ENCODE data around the gene PTPRD.

The PTPRD gene

GRCh38 chr9:9893837-9894236, 719.0 kb downstream of the PTPRD start:
- DNase-seq (ENCODE audit: low read depth in 2 of 2) = no peak

- DNase-seq (ENCODE audit: low read depth in 2 of 2) = no peak
Observed at GRCh38 chr9:9892217-9892616, 720.6 kb downstream of the PTPRD start.

DNA sequence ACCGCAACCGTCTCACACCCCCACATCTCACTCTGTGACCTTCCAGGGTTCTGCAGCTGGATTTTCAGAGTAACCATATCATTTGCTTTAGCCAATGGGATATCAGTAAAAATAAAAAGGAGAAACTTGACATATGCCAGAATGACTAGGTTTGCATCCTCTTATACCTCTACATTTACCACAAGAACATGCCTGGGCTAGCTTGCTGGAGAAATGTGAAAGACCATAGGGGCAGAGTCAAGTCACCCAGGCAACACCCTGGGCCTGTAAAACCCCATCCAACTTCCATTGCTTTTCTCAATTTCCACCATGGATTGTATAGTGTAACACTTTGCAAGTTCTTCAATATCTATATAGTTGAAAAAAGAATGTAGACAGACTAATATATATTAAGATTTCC, 731.1 kb downstream of the PTPRD start:
- DNase-seq (ENCODE audit: low read depth in 2 of 2) = no peak

DNA sequence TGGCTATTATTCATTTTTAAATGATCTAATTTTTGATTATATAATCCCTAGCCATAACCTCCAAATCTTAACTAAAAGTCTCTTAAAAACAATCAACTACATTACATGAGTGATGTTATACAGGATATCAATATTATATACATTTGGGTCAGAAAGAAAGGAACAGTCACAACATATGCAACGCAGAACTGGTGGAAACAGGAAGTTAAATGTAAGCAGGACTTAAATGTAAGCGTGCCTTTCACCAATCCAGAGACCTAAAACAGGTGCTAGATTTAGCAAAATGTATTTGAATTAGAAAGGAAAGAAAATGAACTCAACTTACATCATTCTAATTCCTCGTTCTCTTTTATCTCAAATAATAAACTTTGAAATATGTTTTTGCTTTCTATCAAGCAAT, 738.5 kb downstream of the PTPRD start:
- DNase-seq (ENCODE audit: low read depth in 2 of 2) = no peak

GRCh38 chr9:9862235-9862810, 750.5 kb downstream of the PTPRD start:
- DNase-seq (ENCODE audit: low read depth in 2 of 2) = no peak

DNA sequence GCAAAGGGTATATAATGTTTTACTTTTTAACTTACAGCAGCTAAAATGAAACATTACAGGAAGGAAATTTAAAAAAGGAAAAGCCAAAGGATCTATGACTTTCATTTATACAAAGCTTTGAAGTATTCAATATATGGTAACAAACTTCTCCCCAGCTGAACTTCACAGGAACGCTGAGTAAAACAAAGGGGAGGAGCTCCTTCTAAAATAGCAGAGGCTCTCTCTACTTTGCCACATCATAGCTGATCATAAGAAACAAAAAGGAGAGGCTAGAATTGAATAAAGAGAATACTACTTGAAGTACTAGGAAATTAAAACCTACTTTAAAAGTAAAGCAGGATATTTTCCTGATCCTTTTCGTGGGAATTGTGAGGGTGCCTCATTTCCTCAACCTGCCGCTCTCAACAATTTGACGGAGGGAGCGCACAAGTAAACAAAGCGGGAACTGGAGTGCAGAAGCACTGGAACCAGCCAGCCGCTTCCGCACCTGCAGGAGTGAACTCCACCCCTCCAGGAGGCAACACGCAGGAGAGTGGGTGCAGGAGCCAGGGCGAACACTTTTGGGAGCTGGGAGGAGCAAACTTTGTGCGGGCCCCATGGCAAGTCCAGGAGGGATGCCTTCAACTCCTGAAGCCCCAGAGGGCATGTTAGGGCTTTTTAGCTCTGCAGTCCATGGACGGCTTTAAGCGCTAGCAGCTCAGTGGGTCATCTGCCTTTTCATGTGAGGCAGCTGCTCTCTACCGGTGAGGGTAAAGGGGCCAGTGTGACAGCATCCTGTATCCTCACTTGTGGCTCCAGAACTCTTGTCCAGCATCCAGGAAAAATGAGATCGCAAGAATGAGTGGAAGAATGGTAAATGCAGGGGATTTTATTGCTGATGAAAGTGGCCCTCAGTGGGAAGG, 757.4 kb downstream of the PTPRD start:
- DNase-seq (ENCODE audit: low read depth in 2 of 2) = no peak

DNA sequence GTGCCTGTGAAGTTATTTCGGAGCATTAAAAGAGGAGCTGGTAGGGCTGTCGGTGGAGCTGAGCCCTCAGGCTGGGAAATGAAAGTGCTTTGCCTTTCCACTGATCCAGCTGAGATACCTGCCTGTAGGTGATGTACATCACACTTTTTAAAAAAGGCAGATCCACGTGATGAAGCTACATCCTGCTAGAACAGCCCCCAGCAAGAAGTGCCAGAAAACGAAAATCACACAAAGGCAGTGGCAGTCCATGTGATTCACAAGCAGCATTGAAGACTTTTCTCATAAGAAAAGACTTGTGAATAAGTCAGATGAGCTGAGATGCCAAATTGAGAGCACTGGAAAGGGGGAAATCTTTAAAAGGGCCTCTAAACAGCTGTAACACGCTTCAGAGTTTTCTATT, 765.1 kb downstream of the PTPRD start:
- no peak for DNase-seq (ENCODE audit: low read depth in 2 of 2)

- DNase-seq (ENCODE audit: low read depth in 2 of 2) = no peak
Observed at GRCh38 chr9:9846557-9846956, 766.2 kb downstream of the PTPRD start.

GRCh38 chr9:9820436-9820835, 792.4 kb downstream of the PTPRD start:
- no peak for DNase-seq (ENCODE audit: low read depth in 2 of 2)

- no peak for DNase-seq (ENCODE audit: low read depth in 2 of 2)
Observed at GRCh38 chr9:9819886-9820285, 792.9 kb downstream of the PTPRD start.

GRCh38 chr9:9817176-9817575, 795.6 kb downstream of the PTPRD start:
- DNase-seq (ENCODE audit: low read depth in 2 of 2) = no peak

- no peak for DNase-seq (ENCODE audit: low read depth in 2 of 2)
Observed at GRCh38 chr9:9804109-9804508, 808.7 kb downstream of the PTPRD start.

DNA sequence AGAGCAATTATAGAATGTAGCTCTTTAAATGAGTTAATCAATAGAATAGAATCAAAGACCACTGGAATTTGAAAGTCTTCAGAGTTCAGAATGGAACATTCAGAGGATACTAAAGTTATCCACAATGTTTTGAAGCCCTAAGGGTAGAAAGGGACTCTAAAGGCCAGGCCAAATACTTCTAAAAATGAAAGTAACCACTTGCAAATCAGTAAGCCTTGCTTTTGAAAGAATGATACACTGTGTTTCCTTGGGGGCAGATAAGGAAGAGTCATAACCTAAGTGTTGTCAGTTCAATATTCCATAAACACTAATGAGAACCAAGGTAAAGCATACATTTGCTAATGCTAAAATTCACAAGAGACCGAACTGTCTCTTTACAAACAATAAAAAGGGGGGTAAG, 813.5 kb downstream of the PTPRD start:
- DNase-seq (ENCODE audit: low read depth in 2 of 2) = no peak

DNA sequence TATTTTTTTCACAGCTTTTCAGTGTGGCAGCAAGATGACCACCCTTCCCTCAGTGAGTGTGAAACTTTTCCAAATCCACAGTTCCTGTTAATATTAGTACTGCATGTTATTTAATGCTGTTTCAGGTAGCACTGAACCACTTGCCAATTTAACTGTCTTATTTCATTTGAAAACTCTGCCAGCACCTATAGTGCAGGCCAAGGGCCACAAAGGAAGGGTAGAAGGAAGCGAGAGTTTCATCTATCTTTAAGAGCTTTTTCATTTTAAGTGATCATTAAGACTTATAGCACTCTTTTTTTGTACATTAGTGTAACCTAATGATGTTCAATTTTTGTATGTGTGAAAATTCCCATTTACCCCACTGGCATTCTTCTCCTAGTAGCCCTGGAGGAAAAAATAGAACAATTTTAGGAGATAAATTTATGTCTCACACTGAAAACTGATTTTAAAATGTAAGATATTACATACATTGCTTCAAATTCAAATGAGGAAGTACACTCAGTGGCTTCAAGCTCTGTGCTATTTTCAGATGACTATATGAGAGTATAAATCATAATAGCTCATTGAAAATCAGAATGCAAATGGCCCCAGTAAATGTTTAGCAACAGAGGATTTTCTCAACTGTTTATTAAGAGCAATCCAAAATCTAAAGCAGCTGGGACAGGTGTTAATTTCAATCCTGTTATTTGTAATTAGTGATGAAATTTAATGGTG, 820.5 kb downstream of the PTPRD start:
- DNase-seq (ENCODE audit: low read depth in 2 of 2) = no peak

DNA sequence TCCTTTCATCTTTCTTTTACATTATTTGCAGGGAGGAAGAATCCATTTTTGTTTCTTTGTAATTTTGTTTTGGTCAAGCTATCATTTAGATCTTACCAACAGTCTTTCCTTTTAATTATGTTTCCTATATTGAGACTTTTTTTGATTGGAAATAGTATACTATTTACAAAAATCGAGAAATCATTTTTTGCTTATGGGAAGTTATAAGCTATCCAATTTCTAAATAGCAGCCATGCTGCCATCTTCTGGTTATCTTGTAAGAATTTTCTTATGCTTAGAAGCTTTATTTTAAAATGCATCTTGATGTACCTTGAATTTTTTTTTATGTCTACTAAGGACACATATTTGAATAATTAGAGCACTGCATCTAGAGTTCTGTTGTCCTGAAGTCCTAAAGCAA, 821.2 kb downstream of the PTPRD start:
- no peak for DNase-seq (ENCODE audit: low read depth in 2 of 2)

DNA sequence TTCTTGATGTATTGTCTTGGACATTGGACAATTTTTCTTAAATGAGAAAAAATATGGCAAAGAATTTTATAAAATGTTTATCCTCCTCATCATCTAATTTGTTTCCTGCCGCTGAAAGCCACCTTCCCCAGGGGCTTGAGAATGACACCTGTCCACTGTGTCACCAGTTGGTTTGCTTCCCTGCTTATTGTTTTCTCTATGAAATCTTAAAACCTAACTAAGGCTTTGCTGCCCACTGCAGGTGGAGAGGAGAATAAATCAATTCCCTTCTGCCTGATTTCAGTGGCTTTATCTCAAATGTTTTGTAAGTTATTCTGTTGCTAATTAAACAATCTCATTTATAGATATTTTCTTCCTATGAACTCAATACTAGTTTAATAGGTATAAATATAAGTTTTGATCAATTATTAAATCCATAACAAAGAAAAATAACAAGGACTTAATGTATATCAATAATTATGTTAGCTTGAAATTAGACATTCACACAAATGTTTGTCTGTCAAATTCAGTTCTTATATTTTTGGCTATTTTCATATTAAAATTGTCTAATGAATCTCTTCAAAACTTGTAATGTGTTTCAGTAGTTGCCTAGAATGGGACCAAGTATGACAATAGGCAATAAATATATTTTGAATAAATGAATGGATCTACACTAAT, 822.5 kb downstream of the PTPRD start:
- DNase-seq (ENCODE audit: low read depth in 2 of 2) = no peak

DNA sequence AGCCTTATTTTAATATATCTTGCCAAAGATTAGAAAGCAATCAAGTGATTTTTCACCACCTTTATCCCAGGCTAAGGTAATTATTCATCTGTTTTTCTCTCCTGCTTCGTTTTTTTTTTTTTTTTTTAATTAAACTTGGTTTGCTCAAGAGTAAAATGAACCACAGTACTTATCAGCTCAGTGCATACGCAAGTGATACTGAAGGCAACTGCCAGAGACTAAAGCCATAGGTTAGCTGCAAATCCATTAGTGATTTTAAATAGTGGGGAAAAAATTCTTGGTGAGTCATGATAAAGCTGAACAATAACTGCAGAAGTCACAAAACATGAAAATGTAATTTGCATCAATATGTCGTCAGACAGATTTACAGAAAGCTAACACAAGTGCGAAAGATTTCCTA, 829.1 kb downstream of the PTPRD start:
- DNase-seq (ENCODE audit: low read depth in 2 of 2) = no peak

GRCh38 chr9:9783211-9783610, 829.6 kb downstream of the PTPRD start:
- DNase-seq (ENCODE audit: low read depth in 2 of 2) = no peak

DNA sequence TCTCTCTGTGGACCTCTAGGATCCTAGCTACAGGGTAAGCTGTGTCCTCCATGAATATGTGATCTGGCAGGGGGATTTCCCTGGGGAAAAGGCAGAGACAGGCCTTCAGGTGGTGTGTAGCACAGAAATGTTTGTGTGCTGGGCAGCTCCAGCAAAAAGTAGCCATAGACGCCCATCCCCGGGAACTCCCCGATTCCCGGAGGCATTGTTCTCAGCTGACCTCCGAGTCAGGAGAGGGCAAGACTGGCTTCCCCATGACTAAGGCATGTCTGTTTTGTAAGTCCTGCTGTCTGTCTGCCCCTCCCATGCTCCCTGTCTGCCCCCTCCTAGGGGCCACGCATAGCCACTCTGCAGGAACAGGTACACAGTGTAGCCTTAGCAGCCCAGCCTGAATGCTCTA, 834.5 kb downstream of the PTPRD start:
- no peak for DNase-seq (ENCODE audit: low read depth in 2 of 2)

DNA sequence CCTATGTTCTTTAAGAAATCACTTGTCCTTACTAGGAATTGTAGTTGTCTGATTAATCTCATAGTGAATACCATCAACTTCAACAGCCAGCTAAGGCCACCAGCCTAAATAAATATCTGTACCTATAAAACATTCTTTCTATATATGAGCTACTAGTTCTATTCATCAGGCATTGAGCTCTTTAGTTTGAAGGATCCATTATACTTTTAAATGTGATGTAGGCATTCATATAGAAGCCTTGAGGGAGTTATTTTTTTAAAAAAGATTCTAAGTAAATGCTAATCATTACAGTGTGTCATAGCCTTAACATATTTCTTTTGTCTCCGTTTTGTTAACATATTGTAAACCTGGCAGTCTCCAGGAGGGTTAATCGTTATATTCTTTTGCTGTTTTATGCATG, 838.3 kb downstream of the PTPRD start:
- no peak for DNase-seq (ENCODE audit: low read depth in 2 of 2)

GRCh38 chr9:9771314-9771713, 841.5 kb downstream of the PTPRD start:
- DNase-seq (ENCODE audit: low read depth in 2 of 2) = no peak

DNA sequence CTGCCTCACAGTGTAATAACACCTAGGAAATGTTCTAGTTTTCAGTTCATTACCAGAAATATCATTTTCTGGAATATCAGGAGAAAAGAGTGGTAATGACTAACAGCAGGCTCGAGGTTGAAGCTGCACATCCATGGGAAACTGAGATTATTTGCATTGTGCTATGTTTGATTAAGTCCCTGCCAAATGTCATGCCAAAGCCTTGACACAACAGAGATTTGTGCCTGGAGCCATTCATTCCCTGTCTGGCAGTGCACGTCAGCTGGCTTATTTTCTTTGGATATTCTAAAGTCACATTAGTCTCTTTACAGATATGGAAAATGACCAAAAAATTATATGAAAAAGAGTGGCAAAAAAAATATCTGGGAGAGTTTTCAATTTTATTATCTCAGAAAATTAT, 848.0 kb downstream of the PTPRD start:
- no peak for DNase-seq (ENCODE audit: low read depth in 2 of 2)
